ENCODE measurements around the gene USP33.
"Not testable (repeated sequence)": the region's sequence is repeated elsewhere in the genome, so short reads cannot be mapped to it uniquely, and the experiment has no call there.

Gene USP33

DNA sequence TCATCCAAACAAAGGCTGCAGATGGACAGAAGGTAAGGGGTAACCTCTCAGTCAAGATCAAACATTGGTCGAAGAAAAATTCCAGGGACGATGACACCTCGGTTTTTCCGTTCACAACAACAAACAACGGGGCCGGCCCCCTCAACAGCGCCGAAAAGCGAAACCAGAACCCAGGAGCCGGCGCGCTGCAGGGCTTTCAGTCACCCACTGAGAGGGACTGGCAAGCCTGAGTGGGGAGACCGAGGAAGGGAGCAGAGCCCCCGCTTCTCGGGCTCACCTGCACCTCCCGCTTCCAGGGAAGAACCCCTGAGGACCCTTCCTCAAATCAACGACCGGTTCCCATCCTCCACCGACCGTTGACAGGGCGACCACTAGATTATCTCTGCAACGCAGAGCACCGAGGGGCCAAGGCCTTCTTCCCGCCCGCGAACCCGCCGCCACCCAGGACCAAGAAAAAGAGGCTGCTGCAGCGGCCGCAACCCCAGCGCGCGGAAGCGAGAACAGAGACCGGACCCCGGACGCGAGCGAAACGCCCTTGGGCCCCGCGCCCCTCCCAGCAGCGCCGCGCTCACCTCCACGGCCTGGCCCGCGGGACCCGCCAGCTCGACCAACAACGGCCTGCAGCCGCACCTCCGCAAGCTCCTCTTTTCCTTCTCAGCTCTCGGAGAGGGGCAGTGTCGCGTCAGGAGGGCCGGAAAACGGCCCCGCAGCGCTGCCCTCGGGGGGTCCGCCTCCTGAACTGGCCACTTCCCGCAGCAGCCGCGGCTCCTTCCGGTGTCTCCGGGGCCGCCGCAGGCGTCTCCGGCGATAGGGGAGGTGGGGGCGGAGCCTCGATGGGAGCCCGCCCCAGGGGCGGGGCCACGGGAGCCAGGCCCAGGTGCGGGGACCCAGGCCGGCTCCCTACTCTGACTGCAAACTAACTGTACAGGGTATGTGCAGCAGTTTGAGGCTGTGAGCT is at the start of gene USP33:
Gene USP33, minus strand, starts transcription at position 782 of the 958 bp plus-strand sequence. CDS start 18,155 bp downstream, outside the sequence.
- peak; percentile 95 for DNase-seq (ENCODE audit: low spot score)

DNA sequence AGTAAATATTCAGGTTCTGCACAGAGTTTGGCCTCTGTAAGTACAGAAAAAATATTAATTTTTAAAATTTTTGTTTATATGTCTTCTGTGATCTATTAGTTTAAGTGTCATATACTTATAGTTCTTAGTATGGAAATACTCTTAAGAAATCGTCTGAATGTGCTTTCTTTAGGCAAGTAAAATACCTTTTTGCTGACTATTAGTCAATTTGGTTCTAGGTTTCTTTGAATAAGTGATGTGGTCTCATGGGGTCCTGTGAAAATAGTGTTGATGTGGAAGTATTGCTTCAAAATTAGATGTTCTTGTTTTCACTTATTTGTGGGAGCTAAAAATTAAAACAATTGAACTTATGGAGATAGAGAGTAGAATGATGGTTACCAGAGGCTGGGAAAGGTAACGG is 43.7 kb upstream of the USP33 start:
- DNase-seq (ENCODE audit: low spot score): no peak

DNA sequence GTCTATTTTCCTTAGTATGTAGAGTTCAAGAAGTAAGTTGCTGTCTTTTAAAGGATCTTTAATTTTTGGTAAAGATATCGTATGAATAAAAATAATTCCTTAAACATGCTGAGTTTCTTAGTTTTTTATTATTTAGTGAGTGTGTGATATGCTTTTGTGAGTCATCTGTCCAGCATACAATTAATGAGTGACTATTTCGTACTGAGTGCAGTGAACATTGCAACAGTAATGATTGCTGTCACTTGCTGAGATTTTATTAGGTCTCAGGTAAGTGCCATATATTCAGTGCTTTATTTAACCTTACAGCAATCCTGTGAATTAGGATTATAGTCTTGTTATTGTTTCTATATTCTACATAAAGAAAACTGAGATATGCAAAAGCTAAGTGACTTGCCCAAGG is 42.4 kb upstream of the USP33 start:
- no peak for DNase-seq (ENCODE audit: low spot score)

DNA sequence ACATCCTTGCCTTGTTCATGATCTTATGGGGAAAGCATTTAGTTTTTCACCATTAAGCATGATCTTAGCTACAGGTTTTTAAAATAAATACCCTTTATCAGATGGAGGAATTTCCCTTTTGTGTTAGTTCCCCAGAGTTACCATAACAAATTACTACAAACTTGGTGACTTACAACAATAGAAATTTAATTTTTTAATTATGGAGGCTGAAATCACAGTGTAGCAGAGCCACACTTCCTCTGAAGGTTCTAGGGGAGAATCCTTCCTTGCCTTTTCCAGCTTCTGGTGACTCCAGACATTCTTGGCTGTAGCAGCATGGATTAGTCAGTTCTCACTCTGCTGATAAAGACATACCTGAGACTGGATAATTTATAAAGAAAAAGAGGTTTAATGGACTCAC is 38.3 kb upstream of the USP33 start:
- DNase-seq (ENCODE audit: low spot score): no peak

DNA sequence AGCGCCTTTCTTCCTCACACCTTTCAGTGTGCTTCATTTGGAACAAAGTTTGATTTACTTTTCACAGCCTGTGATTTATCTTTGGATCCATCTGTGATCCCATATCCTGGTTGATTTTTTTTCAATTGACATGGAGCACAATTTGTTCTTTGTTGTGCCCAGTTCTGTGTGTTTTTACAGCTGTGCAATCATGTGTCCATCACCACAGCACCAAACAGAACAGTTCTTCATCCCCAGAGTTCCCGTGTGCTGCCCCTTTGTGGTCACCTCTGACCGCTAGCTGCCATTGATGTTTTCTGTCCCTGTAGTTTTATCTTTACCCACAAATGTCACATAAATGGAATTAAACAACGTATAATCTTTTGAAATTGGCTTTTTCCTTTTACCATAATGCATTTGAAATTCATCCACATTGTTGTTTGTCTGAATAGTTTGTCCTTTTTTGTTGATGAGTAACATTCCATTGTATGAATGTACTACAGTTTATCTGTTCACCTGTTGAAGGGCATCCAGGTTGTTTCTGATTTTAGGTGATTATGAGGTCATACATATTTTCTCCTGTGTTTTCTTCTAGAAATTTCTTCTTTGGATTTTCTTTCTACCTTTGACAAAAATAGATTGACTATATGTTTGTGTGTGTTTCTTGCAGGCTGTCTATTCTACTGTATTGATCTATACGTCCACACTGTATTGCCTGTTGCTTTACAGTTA is 37.2 kb upstream of the USP33 start:
- DNase-seq (ENCODE audit: low spot score): peak; percentile 14

DNA sequence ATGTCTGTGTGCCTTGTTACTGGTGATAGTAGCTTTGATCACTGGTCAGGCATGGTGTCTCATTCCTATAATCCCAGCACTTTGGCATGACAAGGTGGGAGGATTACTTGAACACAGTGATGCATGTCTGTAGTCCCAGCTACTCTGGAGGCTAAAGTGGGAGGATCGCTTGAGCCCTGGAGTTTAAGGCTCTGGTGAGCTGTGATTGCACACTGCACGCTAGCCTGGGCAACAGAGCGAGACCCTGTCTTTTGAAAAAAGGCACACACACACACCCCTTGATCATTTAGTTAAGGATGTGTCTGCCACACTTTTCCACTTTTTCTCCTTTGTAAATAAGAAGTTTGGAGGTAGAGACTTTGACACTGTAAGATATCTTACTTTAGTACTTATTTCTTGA is 34.9 kb upstream of the USP33 start:
- no peak for DNase-seq (ENCODE audit: low spot score)

DNA sequence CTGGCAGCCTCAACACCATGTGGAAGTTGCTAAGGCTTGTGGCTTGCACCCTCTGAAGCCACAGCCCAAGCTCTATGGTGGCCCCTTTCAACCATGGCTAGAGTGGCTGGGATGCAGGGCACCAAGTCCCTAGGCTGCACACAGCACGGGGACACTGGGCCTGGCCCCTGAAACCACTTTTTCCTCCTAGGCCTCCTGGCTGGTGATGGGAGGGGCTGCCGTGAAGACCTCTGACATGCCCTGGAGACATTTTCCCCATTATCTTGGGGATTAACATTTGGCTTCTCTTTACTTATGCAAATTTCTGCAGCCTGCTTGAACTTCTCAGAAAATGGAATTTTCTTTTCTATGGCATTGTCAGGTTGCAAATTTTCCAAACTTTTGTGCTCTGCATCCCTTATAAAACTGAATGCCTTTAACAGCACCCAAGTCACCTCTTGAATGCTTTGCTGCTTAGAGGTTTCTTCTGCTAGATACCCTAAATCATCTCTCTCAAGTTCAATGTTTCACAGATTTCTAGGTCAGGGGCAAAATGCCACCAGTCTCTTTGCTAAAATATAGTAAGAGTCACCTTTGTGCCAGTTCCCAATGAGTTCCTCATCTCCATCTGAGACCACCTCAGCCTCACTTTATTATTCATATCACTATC is 26.6 kb upstream of the USP33 start:
- DNase-seq (ENCODE audit: low spot score): not testable (repeated sequence)

DNA sequence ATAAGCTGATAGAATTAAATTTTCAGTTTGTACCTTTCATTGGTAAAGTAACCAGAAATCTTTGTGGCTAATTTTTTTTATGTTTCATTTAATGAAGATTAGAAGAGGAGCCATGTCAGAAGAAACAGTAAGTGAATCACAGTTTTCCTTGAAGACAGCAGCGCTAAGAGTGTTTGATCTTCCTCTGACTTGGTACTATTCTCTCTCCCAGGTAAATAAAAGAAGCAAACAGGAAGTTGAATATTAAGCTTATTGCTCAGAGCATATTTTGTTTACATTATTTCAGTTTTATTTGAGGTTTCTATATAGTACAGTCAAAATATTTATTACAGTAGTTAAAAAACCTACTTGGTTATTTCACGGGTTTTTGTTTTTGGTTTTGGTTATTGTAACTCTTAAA is 23.5 kb upstream of the USP33 start:
- no peak for DNase-seq (ENCODE audit: low spot score)

DNA sequence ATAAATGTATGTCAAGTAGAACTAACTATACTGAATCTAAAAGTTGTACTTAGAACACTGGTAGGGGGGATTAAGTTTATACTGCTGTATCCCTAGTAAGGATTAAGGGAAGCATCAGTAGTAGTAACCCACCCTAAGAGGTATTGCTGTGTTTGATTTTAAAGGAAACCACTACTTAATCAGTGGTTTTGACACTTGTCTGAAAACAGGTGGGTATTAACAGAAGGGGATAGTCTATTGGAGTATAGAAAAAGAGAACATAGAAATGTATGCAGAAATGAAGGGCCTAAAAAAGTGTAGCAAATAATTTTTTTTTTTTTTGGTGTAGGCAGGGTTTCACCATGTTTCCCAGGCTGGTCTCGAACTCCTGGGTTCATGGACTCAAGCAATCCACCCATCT is 22.0 kb upstream of the USP33 start:
- no peak for DNase-seq (ENCODE audit: low spot score)

DNA sequence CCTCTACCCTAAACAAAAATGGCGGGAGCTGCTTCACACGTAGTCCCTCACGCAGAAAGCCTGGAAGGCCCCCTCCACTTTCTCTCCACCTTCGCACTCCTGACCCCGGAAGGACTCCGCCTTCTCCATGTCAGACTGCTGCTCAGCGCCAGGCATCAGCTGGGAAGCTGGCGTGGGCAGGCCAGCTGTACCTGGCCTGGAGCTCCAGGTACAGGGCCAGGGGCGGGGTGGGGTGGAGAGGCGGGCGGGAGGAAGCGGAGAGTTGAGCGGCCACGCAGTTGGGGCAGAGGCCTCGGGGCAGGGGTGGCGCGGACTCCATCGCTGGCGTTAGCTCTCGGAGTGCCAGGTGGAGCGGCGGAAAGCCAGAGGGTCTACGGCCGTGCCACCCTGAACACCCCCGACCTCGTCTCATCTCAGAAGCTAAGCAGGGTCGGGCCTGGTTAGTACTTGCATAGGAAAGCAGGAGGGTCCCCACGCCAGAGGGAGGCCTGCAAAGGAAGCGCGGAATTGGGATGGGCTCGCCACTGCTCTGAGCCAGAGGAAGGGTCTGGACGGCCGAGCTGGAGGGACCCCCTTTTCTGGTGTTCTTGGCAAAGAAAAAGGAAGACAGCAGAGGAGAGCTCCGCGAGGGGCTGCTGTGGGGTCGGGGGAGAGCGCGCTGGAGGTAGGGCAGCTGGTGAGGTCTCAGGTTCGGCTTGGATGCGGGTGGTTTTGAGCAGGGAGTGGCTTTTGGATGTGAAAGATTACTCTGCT is 20.1 kb upstream of the USP33 start, which contains the start of gene MIGA1:
Gene MIGA1, plus strand, starts transcription at position 121 of the 753 bp plus-strand sequence. CDS start 3,604 bp downstream, outside the sequence.
- peak; percentile 91 for DNase-seq (ENCODE audit: low spot score)

DNA sequence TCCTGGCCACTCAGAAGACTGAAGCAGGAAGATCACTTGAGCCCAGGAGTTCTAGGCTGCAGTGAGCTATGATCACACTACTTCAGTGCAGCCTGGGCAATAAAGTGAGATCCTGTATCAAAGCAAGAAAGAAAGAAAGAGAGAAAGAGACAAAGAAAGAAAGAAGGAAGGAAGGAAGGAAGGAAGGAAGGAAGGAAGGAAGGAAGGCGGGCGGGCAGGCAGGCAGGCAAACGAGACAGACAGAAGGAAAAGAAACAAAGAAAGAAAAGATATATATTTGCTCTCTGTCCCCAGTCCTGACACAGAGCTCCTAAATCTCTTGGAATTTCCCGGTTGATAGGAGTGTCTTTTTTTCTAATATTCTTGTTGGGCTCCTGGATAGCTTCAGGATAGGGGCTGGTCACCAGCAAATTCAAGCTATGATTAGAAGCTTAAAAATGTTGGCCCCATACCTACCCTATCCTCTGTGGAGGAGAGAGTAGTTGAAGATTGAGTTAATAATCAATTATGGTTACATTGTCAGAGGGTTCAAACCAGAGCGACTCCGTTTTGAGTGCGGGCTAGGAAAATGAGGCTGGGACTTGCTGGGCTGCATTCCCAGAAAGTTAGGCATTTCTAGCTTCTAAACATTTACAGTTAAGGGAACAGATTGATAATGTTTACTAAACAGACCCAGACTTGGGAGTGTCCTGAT is 16.5 kb upstream of the USP33 start:
- no peak for DNase-seq (ENCODE audit: low spot score)

DNA sequence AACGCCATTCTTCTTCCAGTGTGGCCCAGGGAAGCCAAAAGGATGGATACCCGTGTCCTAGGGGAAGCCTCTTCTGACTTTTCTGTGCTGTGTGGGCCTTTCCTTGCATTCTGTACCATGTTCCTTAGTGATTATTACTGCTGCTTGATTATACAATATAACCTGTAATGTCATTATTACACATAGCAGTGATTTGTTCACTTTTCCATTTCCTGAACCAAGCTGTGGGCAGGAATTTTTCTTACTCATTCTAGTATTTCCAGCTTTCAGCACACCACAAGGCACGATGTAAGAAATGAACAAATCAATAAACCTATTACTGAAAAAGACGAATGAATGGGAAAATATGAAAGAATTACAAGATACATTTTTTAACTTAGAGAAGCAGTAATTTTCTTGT is 8.4 kb upstream of the USP33 start:
- no peak for DNase-seq (ENCODE audit: low spot score)

DNA sequence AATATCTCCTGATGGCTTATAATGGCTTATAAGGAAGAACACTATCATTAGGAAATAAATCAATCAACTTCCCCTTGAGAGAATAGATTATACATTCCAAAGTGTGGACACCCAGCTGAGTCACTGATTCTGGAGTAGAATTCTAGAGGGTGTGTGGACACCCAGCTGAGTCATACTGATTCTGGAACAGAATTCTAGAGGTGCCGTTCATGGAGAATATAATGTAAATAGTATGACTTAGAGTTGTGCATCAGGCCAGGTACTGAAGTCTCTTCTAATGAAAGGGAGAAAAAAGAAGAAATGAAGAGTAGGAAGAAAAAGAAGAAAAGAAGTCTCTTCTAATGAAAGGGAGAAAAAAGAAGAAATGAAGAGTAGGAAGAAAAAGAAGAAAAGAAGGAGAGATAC is 2.4 kb upstream of the USP33 start:
- DNase-seq (ENCODE audit: low spot score): no peak

DNA sequence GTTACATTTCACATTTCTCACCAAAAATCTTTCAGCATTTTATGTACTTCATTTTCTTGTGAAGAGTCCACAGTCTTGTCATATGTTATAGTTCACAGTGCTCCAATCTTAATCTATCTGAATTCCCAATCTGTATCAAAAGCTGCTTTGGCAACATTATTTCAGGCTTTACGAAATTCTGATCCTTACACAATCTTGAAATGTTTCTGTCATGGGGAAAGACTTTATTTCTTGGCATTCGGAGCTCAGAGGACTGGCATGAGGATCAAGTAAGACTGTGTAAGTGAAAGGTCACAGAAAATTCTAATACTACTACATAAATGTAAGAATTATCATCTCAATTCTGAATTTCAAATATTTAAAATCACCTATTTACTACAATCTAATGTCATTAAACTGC is 2.0 kb downstream of the USP33 start:
- no peak for DNase-seq (ENCODE audit: low spot score)

DNA sequence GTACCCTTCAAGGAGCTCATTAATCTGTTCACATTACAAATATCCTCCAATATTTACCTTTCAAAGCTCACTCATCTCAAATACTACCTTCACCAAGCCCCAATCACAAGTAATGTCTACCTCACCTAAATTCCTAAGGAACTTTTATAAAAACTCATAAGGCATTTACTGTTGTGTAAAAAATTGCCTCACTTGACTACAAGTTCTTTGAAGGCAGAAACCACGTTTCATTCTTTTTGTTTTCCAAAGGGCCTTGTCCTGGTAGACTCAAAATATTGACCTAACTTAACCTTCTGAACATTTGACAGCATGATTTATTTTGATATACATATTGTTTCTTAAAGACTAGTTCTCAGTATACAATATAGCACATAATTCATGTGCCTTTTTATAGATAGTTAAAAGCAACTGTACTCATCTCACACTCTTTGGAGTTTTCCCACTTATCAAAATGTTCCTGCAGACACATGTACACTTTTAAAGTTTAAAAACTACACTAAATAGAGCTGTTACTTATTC is 2.5 kb downstream of the USP33 start:
- no peak for DNase-seq (ENCODE audit: low spot score)

DNA sequence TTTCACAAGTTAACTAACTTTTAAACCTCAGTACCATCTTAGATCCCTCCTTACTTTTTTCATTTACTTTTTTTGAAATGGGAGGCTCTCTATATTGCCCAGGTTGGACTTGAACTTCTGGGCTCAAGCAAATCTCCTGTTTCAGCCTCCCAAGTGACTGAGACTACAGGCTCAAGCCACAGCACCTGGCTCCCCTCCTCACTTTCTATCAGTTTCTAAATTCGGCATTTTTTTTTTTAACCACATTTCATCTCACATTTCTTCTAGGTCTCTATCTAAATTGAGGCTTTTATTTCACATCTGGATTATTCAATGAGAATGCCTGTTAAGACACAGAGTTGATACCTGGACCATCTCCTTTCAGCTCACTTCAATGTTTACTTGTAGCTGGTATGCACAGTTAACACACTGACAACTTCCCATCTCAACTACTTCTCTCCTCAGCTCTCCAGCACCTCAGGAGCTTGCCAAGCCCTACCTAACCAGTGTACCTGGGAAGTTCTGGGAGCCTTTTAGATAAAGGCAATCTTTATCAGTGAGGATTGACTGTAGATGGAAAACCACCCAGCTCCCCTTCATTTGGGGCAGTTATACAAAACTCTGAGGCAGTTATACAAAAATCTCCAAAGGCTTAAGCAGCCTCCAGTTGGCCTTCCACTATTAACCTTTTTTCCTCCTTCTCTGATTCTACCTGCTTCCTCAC is 3.4 kb downstream of the USP33 start:
- no peak for DNase-seq (ENCODE audit: low spot score)

DNA sequence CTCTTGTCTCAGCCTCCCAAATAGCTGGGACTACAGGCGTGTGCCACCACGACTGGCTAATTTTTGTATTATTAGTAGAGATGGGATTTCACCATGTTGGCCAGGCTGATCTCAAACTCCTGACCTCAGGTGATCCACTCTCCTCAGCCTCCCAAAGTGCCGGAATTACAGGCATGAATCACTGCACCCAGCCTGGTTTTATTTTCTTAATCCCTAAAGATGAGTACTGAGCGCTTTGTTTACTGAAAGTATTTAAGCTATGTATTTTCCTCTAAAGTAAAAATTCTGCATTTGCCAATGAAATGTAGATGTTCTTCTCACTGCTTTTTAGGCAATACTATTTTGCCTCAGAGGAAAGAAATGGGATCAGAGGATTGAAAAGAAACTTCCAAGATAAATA is 10.2 kb downstream of the USP33 start:
- DNase-seq (ENCODE audit: low spot score): not testable (repeated sequence)

DNA sequence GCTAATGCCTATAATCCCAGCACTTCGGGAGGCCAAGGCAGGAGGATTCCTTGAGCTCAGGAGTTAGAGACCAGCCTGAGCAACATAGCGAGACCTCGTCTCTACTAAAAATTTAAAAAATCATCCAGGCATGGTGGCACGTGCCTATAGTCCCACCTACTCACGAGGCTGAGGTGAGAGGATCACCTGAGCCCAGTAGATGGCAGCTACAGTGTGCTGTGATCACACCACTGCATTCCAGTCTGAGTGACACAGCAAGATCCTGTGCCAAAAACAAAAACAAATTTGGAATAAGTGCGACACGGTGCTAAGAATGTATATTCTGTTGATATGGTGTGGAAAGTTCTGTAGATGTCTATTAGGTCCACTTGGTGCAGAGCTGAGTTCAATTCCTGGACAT is 15.1 kb downstream of the USP33 start:
- no peak for DNase-seq (ENCODE audit: low spot score)

DNA sequence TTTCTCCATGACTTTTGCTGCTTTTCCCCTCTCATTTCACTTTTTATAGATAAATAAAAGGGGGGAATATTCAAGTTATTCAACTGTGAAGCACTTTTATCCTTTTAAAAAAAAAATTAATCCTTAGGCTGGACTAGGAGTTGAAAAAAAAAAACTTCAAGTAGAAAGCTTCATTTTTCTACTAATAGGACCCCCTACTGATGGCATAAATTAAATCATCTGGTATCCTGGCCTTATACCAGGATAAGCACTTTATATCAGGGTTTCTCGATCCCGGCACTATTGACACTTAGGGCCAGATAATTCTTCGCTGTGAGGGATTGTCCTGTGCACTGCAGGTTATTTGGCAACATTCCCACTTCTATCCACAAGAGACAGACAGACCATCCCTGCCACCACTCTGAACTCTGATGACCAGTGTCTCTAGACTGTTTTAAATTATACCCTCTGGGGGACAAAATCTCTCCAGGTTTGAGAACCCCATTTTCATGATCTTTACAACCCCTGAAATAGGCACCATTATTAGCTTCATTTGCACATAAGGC is 17.6 kb downstream of the USP33 start:
- no peak for DNase-seq (ENCODE audit: low spot score)

DNA sequence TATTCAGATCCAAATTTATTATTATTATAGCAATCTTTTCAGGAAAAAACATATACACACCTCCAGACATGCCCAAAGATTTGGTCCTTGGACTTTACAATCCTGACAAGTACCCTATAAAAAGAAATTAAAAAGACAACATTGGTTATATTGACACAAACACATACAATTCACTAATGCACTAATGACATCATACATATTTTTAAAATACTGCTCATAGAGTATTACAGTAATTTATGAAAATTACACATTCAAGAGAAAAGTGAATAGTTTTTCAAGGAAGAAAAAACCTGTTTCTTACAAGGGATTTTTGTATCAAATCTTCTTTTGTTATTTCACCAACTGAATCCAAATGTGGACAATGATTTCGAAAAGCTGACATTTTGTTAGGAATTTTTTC is 18.3 kb downstream of the USP33 start:
- no peak for DNase-seq (ENCODE audit: low spot score)

Data from iPS-NIHi11 (cell line).